Panc1 (cell line): Measurements from ENCODE around the gene NOP10. TPM values are rescaled to one million over a fixed set of nuclear protein-coding genes. Genes with fewer than 3 reads are reported as not detected.
A peak's percentile ranks its signal among the peaks of the same experiment; 100 is the strongest.

Experiments used
- ATAC-seq: fragments of 200-7000 bp; cut with Tn5 transposase; 2 replicates; pipeline ENCODE4 v1.9.1; 2020; ENCODE audit warnings: mild to moderate bottlenecking, moderate library complexity
- BruUV-seq: library from RNA; stranded (reverse); fragments of 400-500 nt; replicated peaks from 2 replicates; lab custom pipeline; 2021; lab: Mats Ljungman, UMichigan
- CTCF ChIA-PET: fragments of 300-600 bp; sonication (Branson Sonifier 250); formaldehyde crosslinking; loops from one replicate; lab custom pipeline; 2022; ENCODE audit warnings: antibody characterized with exemption; lab: Charles Lee
- POLR2A ChIA-PET: fragments of 300-600 bp; sonication (Branson Sonifier 250); formaldehyde crosslinking; loops from one replicate; lab custom pipeline; 2022; ENCODE audit warnings: antibody characterized with exemption; lab: Charles Lee
- DNase-seq: peaks from one replicate; pipeline ENCODE4 v3.0.0-alpha.2; 2010; ENCODE audit warnings: low read depth, low spot score
- H3K27ac ChIP-seq: 2 replicates; pipeline ENCODE4 v1.5.1; 2011; ENCODE audit warnings: mild to moderate bottlenecking, low read length, inconsistent platforms
- H3K27me3 ChIP-seq: fragments of 200-500 bp; sonication (Bioruptor generic); 2 replicates; pipeline ENCODE4 v1.6.0; 2014; ENCODE audit warnings: low read length, inconsistent platforms; ENCODE audit not compliant: control insufficient read depth, insufficient read depth
- H3K36me3 ChIP-seq: fragments of 200-500 bp; sonication (Bioruptor generic); 2 replicates; pipeline ENCODE4 v1.5.1; 2014; ENCODE audit warnings: inconsistent platforms, mild to moderate bottlenecking, low read length, moderate library complexity; ENCODE audit not compliant: control insufficient read depth, insufficient read depth
- H3K4me1 ChIP-seq: 2 replicates; pipeline ENCODE4 v1.5.1; 2011; ENCODE audit warnings: inconsistent platforms, mild to moderate bottlenecking, low read length, moderate library complexity; ENCODE audit not compliant: control insufficient read depth, insufficient read depth
- H3K4me3 ChIP-seq, 2 experiments: 2 replicates each; pipeline ENCODE4 v1.5.1; 2011 to 2012; ENCODE audit warnings: low read depth in 2 of 2, low read length in 2 of 2, mild to moderate bottlenecking in 2 of 2, inconsistent platforms in 1 of 2, moderate library complexity in 1 of 2
- H3K9me3 ChIP-seq: fragments of 200-500 bp; sonication (Bioruptor generic); 2 replicates; pipeline ENCODE4 v1.5.1; 2014; ENCODE audit warnings: low read depth, mild to moderate bottlenecking, inconsistent platforms, low read length, moderate library complexity; ENCODE audit not compliant: control insufficient read depth, insufficient read depth
- POLR2AphosphoS5 ChIP-seq: IDR thresholded peaks from 2 replicates; pipeline ENCODE4 v1.6.1; 2012; ENCODE audit warnings: mild to moderate bottlenecking, low read depth, low read length, moderate library complexity
- SIN3A ChIP-seq: IDR thresholded peaks from 2 replicates; pipeline ENCODE4 v1.6.1; 2012; ENCODE audit warnings: low read depth, mild to moderate bottlenecking, low read length, moderate library complexity, borderline replicate concordance; ENCODE audit not compliant: insufficient read depth
- TCF7L2 ChIP-seq: IDR thresholded peaks from 2 replicates; pipeline ENCODE4 v1.6.1; 2011; ENCODE audit warnings: mild to moderate bottlenecking, low read depth, low read length, inconsistent platforms
- in situ Hi-C: cut with HindIII; loops from 2 replicates; pipeline ENCODE4 v1.10.0; 2016; ENCODE audit warnings: low sequenced_read_pairs, low pct_unique_long_range_greater_than_20kb
- intact Hi-C: fragments of 100-400 bp; cut with micrococcal nuclease; formaldehyde crosslinking; loops from one replicate; pipeline ENCODE4 v1.10.0; 2022; ENCODE audit not compliant: unreplicated experiment
- total RNA-seq: library from RNA; stranded (reverse); gene quantifications from one replicate; pipeline ENCODE4 v1.2.1, GENCODE V29; 2021; ENCODE audit not compliant: unreplicated experiment
- TF ChIP-seq, protein P1 (sequence below), 2 experiments: IDR thresholded peaks; 2 replicates each; pipeline ENCODE4 v1.6.1; 2011 to 2012; ENCODE audit warnings: low read depth in 2 of 2, control low read depth in 1 of 2, low read length in 1 of 2, mild to moderate bottlenecking in 1 of 2, moderate library complexity in 1 of 2; ENCODE audit not compliant: insufficient read depth in 1 of 2
- TF ChIP-seq, protein P2 (sequence below): fragments of 450-650 bp; IDR thresholded peaks from 2 replicates; pipeline ENCODE4 v1.5.1; 2017; ENCODE audit warnings: mild to moderate bottlenecking

NOP10 gene
- total RNA-seq, 1 experiment from 2014 or later, result 306 TPM

DNA sequence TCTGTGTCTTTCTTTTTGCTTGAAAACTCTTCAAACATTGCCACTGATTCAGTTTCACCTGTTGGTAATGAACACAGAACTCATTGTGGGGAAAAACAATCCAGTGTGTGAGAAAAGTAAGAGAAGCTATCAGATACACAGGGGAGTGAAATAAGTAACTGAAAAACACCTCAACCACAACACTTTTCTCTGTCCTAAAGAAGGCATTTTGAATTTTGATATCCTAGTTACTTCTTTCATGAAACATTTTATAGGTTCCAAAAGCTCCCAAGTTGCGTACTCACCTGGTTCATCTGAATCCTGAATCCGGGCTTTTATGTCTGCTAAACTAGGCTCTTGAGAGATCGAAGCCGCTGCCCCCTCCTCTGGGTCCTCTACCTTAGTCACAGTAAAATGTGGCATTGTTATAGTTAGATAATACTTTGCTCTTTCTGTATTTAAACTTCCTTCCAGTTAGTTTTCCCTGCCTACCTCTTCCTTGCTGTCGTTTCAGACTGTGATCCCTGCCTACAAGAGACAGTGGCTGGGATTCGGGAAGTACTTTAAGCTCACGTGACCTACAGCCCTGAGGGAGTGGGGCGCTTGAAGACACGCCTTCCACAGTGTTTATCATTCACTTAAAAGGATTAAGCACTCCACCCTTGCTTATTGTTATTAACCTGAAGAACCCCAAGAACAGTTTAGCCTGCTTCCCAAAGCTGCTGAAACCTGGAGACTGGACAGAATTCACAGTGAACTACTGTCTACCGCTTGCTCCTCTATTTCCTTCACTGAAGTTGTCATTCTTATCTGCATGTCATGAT is 24.5 kb downstream of the NOP10 start:
- DNase-seq, result no peak
- H3K27me3 ChIP-seq, result no peaks in the 10 kb centered on the region
- TSS peak; percentile 78 for BruUV-seq
- CTCF ChIA-PET, result interaction anchor here (0.5 to 1.2 kb wide), 3 partner anchors 18 to 1270 kb away, joined by 4 to 5 read pairs (median 5); no protein-coding TSS in a partner anchor
- in situ Hi-C loops (no loop called here), intact Hi-C loops (no loop called here)
- no peaks in the 10 kb centered on the region for H3K9me3 ChIP-seq
- H3K4me1 ChIP-seq, result peaks cover 17% of the 10 kb centered on the region; the same call in 1 of the 2 replicates
- POLR2A ChIA-PET, result interaction anchor here (0.6 to 1.2 kb wide), 4 partner anchors 10 to 19 kb away, joined by 3 to 15 read pairs (median 8); partner anchors contain the start of gene SLC12A6
- peak overlapping the region; percentile 50 to 75 for H3K4me3 ChIP-seq
- no peaks in the 10 kb centered on the region for H3K36me3 ChIP-seq
- TF ChIP-seq SIN3A, result peak; percentile 72; the same call in 1 of the 2 replicates
- TF ChIP-seq, protein P1, sequence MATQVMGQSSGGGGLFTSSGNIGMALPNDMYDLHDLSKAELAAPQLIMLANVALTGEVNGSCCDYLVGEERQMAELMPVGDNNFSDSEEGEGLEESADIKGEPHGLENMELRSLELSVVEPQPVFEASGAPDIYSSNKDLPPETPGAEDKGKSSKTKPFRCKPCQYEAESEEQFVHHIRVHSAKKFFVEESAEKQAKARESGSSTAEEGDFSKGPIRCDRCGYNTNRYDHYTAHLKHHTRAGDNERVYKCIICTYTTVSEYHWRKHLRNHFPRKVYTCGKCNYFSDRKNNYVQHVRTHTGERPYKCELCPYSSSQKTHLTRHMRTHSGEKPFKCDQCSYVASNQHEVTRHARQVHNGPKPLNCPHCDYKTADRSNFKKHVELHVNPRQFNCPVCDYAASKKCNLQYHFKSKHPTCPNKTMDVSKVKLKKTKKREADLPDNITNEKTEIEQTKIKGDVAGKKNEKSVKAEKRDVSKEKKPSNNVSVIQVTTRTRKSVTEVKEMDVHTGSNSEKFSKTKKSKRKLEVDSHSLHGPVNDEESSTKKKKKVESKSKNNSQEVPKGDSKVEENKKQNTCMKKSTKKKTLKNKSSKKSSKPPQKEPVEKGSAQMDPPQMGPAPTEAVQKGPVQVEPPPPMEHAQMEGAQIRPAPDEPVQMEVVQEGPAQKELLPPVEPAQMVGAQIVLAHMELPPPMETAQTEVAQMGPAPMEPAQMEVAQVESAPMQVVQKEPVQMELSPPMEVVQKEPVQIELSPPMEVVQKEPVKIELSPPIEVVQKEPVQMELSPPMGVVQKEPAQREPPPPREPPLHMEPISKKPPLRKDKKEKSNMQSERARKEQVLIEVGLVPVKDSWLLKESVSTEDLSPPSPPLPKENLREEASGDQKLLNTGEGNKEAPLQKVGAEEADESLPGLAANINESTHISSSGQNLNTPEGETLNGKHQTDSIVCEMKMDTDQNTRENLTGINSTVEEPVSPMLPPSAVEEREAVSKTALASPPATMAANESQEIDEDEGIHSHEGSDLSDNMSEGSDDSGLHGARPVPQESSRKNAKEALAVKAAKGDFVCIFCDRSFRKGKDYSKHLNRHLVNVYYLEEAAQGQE (IDR thresholded peaks at IDR 0.05; ENCODE audit: insufficient read depth in 1 of 2, low read depth in 2 of 2, low read length in 1 of 2), result no peak
- TF ChIP-seq POLR2AphosphoS5, result peak; percentile 49; the same call in 1 of the 2 replicates
- peak; percentile 70 for TF ChIP-seq TCF7L2
- TF ChIP-seq, protein P2, sequence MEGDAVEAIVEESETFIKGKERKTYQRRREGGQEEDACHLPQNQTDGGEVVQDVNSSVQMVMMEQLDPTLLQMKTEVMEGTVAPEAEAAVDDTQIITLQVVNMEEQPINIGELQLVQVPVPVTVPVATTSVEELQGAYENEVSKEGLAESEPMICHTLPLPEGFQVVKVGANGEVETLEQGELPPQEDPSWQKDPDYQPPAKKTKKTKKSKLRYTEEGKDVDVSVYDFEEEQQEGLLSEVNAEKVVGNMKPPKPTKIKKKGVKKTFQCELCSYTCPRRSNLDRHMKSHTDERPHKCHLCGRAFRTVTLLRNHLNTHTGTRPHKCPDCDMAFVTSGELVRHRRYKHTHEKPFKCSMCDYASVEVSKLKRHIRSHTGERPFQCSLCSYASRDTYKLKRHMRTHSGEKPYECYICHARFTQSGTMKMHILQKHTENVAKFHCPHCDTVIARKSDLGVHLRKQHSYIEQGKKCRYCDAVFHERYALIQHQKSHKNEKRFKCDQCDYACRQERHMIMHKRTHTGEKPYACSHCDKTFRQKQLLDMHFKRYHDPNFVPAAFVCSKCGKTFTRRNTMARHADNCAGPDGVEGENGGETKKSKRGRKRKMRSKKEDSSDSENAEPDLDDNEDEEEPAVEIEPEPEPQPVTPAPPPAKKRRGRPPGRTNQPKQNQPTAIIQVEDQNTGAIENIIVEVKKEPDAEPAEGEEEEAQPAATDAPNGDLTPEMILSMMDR, result no peak
- H3K27ac ChIP-seq, result peak overlapping the region; percentile 78
- ATAC-seq, result peak; percentile 97

DNA sequence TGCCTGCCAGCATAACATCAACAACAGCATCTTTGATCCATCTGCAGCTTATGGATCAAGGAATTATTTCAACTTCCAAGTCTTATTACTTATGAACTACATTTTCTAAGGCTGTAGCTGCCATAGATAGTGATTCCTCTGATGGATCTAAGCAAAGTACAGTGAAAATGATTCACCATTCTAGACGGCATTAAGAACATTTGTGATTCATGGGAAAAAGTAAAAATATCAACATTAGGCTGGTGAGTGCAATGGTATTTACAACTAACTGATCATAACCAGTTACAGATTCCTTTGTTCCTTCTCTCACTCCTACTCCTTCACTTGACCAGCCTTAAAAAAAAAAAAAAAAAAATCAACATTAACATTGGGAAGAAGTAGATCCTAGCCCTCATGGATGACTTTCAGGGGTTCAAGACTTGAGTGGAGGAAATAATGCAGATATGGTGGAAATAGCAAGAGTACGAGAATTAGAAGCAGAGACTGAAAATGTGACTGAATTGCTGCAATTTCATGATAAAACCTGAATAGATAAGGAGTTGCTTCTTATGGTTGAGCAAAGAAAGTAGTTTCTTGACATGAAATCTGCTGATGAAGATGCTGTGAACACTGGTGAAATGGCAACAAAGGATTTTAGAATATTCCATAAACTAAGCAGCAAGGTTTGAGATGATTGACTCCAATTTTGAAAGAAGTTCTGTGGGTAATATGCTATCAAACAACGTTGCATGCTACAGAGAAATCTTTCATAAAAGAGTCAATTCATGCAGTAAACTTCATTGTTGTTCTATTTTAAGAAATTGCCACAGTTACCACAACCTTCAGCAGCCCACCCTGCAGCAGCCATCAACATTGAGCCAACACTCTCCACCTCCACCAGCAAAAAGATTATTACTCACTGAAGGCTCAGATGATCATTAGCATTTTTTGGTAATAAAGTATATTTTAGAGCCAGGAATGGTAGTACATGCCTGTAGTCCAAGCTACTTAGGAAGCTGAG is 28.1 kb downstream of the NOP10 start:
- intact Hi-C loops (no loop called here), in situ Hi-C loops (no loop called here)
- TF ChIP-seq POLR2AphosphoS5 (no peak), SIN3A (no peak), TCF7L2 (no peak)
- TF ChIP-seq, protein P2, result no peak
- TF ChIP-seq, protein P1 (IDR thresholded peaks at IDR 0.05; ENCODE audit: insufficient read depth in 1 of 2, low read depth in 2 of 2, low read length in 1 of 2), result no peak
- Histone ChIP-seq H3K36me3 (no peaks in the 10 kb centered on the region), H3K9me3 (no peaks in the 10 kb centered on the region), H3K27ac (no peak overlapping the region), H3K4me3 (no peak overlapping the region), H3K27me3 (no peaks in the 10 kb centered on the region), H3K4me1 (peaks cover 11% of the 10 kb centered on the region; the same call in 1 of the 2 replicates)
- POLR2A ChIA-PET, result interaction anchor here (0.7 kb wide), 1 partner anchor 194 kb away, joined by 4 read pairs; no protein-coding TSS in a partner anchor
- BruUV-seq, result no TSS peak
- CTCF ChIA-PET, result no interaction called here
- no peak for ATAC-seq
- DNase-seq, result no peak
